ENCODE results near the gene YAE1.

The YAE1 gene

DNA sequence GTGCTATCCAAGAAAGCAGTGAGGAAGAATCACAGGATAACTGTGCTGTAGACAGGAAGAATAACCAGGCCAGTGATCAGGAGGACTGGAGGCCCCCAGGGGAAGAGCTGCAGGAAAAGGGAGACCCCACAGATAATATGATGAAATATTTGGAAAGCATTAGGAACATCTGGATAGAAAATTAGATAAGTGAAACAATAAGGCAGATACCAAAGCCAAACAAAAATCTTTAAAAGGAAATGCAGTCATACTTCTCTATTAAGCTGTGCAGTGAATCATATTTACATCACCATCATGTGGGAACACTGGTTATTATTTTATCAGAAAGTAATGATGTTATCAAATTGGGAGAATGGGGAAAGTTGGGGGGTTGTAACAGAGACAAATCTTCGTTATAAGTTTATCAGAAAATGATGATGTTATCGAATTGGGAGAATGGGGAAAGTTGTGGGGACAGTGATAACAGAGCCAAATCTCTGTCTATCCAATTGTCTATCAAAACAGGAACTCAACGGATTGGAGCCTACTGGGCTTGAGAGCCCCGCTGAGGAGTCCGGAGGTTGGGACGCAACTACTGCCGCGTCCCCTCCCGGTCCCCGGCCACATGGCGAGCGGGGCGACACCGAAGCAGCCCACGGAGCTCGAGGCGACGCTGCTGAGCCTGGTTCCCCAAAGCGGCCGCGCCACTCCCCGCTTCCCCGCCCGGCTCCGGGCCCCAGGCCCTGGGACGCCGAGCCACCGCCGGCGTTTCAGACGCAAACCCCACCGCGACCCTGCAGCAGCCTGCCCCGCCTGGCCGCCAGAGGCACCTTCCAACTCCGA lies 43.1 kb downstream of the YAE1 start:
- no peak for DNase-seq

DNA sequence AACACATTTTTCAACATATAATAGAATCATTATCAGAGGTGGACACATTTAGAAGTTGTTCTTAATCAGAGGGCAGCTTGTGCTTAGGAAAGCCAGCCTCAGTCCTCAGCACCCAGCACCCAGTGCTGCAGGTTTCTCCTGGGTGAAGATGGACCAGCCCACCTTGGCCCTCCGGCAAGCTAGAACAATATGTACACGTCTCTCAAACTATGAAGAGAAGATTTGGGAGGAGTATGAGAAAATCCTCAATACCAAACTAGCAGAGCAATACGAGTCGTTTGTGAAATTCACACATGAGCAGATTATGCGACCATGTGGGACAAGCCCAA lies 43.7 kb downstream of the YAE1 start:
- DNase-seq, result no peak

DNA sequence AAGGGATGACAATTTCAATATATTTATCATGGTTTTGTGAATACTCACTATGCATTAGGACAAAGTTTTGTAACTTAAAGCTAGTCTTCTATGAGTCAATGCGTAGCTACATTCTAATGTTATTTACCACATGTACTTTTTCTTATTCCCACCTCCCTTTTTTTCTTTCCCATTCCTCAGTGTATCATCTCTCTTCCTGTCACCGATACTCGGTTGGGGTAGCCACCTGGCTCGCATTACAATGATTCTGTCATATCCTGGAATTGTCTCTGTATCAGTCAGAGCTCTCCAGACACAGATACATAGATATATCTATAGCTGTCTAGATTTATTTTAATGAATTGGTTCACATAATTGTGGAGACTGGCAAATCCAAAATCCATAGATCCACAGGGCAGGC lies 47.4 kb downstream of the YAE1 start:
- no peak for DNase-seq

GRCh38 chr7:39614299-39614698 lies 48.1 kb downstream of the YAE1 start:
- no peak for DNase-seq

- no peak for DNase-seq
Observed at GRCh38 chr7:39615350-39615975, 49.3 kb downstream of the YAE1 start.

GRCh38 chr7:39616138-39616537 lies 49.9 kb downstream of the YAE1 start:
- DNase-seq, result no peak

DNA sequence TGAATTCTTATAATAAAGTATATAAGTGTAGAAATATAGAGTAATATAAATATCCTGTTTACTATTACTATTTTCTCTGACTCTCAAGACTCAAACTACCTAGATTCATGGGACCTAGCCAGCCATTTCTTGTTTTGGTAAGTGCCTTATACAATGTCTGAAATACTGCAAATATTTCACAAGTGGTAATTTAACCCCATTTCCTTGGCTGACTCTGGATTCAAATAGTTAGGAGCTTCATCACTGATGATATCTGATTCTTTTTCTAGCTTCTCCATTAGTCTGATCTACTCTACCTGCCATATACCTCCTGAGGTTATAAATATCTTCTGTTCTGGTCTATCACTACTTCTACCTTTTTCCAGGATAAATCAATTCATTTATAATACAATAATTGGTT lies 50.8 kb downstream of the YAE1 start:
- no peak for DNase-seq

DNA sequence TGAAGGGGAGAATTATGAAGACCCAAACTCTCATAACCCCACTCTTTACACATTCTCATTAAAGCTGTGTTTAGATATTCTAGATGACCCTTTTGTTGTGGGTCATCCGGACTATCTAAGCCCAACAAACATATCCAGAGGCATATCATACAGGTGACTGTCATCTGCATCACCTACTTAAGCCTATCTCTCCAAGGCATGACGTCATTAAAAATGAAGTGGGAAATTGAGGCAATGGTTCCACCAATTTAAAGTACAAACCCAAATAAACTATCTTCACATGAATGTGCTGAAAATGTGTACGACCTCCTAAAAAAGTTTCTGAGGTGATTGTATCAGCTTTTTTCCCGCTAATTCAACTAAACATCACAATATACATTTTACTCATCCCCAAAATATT lies 52.7 kb downstream of the YAE1 start:
- no peak for DNase-seq

GRCh38 chr7:39620486-39620885 lies 54.3 kb downstream of the YAE1 start:
- no peak for DNase-seq

DNA sequence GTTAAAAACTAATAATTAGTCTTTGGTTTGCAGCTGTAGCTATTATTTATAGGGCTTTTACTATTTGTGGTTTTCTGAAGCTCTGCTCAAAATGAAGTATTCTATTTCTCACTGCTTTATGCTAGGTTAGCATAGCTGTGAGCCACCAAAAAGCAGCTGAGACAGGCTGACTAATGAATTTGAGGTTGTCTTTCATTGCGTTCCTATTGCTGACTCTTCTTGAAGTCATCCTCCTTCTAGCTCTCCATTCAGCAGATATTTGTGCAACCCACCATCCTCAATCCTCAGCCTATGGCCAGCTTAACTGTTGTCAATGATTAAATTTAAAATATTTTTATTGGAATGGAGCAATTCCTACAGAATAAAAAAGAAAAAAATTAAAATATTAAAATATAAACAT lies 55.1 kb downstream of the YAE1 start:
- no peak for DNase-seq

- DNase-seq, result no peak
Observed at GRCh38 chr7:39621784-39622411, 55.7 kb downstream of the YAE1 start.

Measured in NCI-H446 (cell line).